ENCODE data around the gene YTHDF2. TPM values are rescaled to one million over a fixed set of nuclear protein-coding genes. Genes with fewer than 3 reads are reported as not detected.

The YTHDF2 gene
- total RNA-seq, 4 donors from 2014 or later, result 35.6 to 50.6 (median 47.0) TPM

- Histone ChIP-seq H3K27me3 (no peaks in the 10 kb centered on the region), H3K27ac (no peak overlapping the region), H3K4me3 (no peak overlapping the region), H3K36me3 (no peaks in the 10 kb centered on the region), H3K4me1 (no peaks in the 10 kb centered on the region), H3K9me3 (no peaks in the 10 kb centered on the region)
- DNase-seq, result no peak
- intact Hi-C loops (cut with DNase I; ENCODE audit: low total_unique reads) (no loop called here), in situ Hi-C loops (cut with MboI; ENCODE audit: low sequenced_read_pairs in 4 of 4) (no loop called here)
- TF ChIP-seq POLR2A (IDR thresholded peaks at IDR 0.05) (no peak), CTCF (IDR thresholded peaks at IDR 0.05 in 4 of 5, conservative IDR thresholded peaks at IDR 0.05 in 1 of 5) (no peak)
- ATAC-seq, result no peak
These were observed 66.3 kb downstream of the YTHDF2 start for GRCh38 chr1:28803051-28803450.

- no peaks in the 10 kb centered on the region for H3K9me3 ChIP-seq
- H3K4me3 ChIP-seq, result no peak overlapping the region
- intact Hi-C loops (cut with DNase I; ENCODE audit: low total_unique reads) (no loop called here), in situ Hi-C loops (cut with MboI; ENCODE audit: low sequenced_read_pairs in 4 of 4) (no loop called here)
- H3K36me3 ChIP-seq, result no peaks in the 10 kb centered on the region
- H3K27me3 ChIP-seq, result peaks cover 0 to 3% (median 0%) of the 10 kb centered on the region in 3 donors
- no peaks in the 10 kb centered on the region for H3K4me1 ChIP-seq
- TF ChIP-seq POLR2A (IDR thresholded peaks at IDR 0.05) (no peak), CTCF (IDR thresholded peaks at IDR 0.05 in 4 of 5, conservative IDR thresholded peaks at IDR 0.05 in 1 of 5) (no peak)
- no peak for DNase-seq
- no peak overlapping the region for H3K27ac ChIP-seq
- no peak for ATAC-seq
These were observed 66.9 kb downstream of the YTHDF2 start for GRCh38 chr1:28803662-28804061.

GRCh38 chr1:28804071-28804470 is 67.3 kb downstream of the YTHDF2 start:
- ATAC-seq (no peak), DNase-seq (no peak)
- TF ChIP-seq POLR2A (IDR thresholded peaks at IDR 0.05) (no peak), CTCF (IDR thresholded peaks at IDR 0.05 in 4 of 5, conservative IDR thresholded peaks at IDR 0.05 in 1 of 5) (no peak)
- in situ Hi-C loops (cut with MboI; ENCODE audit: low sequenced_read_pairs in 4 of 4), result no loop called here
- H3K4me1 ChIP-seq, result no peaks in the 10 kb centered on the region
- H3K27ac ChIP-seq, result no peak overlapping the region
- H3K27me3 ChIP-seq, result peaks cover 0 to 3% (median 0%) of the 10 kb centered on the region in 3 donors
- intact Hi-C loops (cut with DNase I; ENCODE audit: low total_unique reads), result no loop called here
- no peaks in the 10 kb centered on the region for H3K9me3 ChIP-seq
- no peak overlapping the region for H3K4me3 ChIP-seq
- no peaks in the 10 kb centered on the region for H3K36me3 ChIP-seq

GRCh38 chr1:28807046-28807445 is 70.3 kb downstream of the YTHDF2 start:
- DNase-seq, result no peak

More at GRCh38 chr1:28807046-28807445, 70.3 kb downstream of the YTHDF2 start:
- Histone ChIP-seq H3K4me1 (no peaks in the 10 kb centered on the region), H3K4me3 (no peak overlapping the region), H3K9me3 (no peaks in the 10 kb centered on the region), H3K27me3 (peaks cover 11 to 22% (median 19%) of the 10 kb centered on the region in 3 donors), H3K27ac (no peak overlapping the region), H3K36me3 (no peaks in the 10 kb centered on the region)
- TF ChIP-seq POLR2A (IDR thresholded peaks at IDR 0.05), result no peak
- no peak for TF ChIP-seq CTCF (IDR thresholded peaks at IDR 0.05 in 4 of 5, conservative IDR thresholded peaks at IDR 0.05 in 1 of 5)
- no peak for ATAC-seq
- intact Hi-C loops (cut with DNase I; ENCODE audit: low total_unique reads), result no loop called here
- in situ Hi-C loops (cut with MboI; ENCODE audit: low sequenced_read_pairs in 4 of 4), result no loop called here

Measured in gastrocnemius medialis (tissue), 4 donors.